ENCODE measurements around the gene PTH2R. TPM values are rescaled to one million over a fixed set of nuclear protein-coding genes. Genes with fewer than 3 reads are reported as not detected.

PTH2R gene
- 0.06 TPM in 1 of 5 replicates, not detected in the others for total RNA-seq (2022; extraction: Qiagen RNA extraction; ENCODE audit: low read depth)

GRCh38 chr2:208406474-208407451, at the start of gene PTH2R:
PTH2R (plus strand) TSS chr2:208406792; CDS start chr2:208407044, 252 bp downstream.

Other genes with a start within 250 kb of the PTH2R start
- not detected in 5 replicates for gene CRYGA, start 243.2 kb upstream of the PTH2R start, total RNA-seq (2022; extraction: Qiagen RNA extraction; ENCODE audit: low read depth)
- gene C2orf80, start 216.8 kb upstream of the PTH2R start, total RNA-seq (2022; extraction: Qiagen RNA extraction; ENCODE audit: low read depth), result not detected in 5 replicates
- 76.5 to 91.8 TPM (median 84.6 TPM) in 5 replicates for gene IDH1, start 151.7 kb upstream of the PTH2R start, total RNA-seq (2022; extraction: Qiagen RNA extraction; ENCODE audit: low read depth)
- 5.9 to 9.5 TPM (median 9.0 TPM) in 5 replicates for gene PIKFYVE, start 140.5 kb upstream of the PTH2R start, total RNA-seq (2022; extraction: Qiagen RNA extraction; ENCODE audit: low read depth)